Astrocyte of the hippocampus (primary cell): Measurements from ENCODE around the gene MRPL24.
A peak's percentile ranks its signal among the peaks of the same experiment; 100 is the strongest.

Experiments used
- DNase-seq: peaks from one replicate; pipeline ENCODE4 v3.0.0; 2011; ENCODE audit warnings: low read depth, low spot score

Gene MRPL24

DNA sequence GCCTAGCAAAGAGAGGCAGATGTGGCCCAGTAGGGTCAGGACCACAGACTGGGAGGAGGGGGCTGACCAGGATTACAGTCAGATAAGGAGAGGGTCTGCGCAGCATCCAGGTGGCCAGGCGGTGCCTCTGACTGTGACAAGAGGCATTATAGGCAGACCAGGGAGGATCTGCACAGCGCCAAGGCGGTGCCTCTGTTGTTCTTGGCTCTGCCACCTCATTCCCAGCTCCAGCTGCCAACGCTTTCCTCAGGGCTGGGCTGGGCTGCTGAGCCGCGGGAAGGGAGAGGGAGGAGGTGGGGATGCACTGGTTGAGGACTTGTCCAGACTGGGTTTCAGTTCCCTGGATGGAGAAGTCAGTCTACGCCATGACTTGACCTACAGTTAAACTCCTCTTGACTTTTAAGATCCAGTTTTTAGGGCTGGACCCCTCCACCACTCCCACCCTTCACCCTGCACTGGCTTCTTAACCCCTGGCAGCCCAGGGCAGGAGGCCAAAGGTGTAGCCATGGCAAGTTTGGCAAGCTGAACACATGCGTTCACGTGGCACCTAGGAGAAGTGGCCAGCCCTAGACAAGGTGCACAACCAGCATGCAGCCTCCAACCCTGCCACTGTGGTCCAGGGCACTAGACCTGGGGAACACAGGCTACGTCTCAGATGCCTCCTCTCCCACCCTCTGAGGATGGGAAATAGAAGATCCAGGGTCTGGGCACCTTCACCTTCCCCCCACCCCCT lies 31.0 kb downstream of the MRPL24 start:
- peak; percentile 88 for DNase-seq

DNA sequence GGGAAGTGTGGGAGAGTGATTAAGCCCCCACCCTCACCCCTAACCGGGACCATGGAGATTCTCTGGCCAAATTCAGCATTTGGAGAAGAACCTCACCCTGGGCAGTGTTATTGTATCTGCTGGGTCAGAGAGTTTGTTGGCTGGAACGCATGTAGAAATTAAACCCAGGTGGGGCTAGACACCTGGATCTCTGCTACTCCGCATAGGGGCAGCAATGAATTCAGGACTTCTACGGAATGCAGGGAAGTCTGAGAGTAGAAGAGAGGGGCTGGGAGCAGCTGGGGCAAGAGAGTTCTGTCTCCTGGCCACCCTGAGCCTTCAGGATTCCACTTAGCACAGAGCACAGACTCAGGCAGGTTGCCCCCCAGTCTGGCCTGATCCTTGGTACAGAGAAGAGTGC lies 31.9 kb downstream of the MRPL24 start:
- DNase-seq: no peak

DNA sequence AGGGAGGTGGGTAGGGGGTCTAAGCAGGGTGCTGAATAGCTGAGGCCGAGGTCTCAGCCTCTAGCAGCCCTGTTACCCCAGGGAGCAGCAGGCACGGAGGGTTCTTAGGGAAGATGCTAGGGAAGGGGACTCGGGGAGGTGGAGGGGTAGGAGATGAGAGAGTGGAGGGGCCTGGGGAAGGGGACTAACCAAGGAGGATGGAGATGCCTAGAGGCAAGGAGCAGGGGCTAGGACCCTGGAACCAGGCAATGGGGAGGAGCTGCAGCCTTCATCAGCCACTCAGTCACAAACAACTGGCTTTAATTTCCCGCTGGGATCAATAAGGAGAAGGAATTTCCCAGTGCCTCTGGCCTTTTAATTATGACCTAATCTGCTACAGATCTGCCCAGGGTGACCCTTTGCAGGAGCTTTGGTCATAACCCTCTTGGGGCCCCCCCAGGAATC lies 32.6 kb downstream of the MRPL24 start:
- no peak for DNase-seq

DNA sequence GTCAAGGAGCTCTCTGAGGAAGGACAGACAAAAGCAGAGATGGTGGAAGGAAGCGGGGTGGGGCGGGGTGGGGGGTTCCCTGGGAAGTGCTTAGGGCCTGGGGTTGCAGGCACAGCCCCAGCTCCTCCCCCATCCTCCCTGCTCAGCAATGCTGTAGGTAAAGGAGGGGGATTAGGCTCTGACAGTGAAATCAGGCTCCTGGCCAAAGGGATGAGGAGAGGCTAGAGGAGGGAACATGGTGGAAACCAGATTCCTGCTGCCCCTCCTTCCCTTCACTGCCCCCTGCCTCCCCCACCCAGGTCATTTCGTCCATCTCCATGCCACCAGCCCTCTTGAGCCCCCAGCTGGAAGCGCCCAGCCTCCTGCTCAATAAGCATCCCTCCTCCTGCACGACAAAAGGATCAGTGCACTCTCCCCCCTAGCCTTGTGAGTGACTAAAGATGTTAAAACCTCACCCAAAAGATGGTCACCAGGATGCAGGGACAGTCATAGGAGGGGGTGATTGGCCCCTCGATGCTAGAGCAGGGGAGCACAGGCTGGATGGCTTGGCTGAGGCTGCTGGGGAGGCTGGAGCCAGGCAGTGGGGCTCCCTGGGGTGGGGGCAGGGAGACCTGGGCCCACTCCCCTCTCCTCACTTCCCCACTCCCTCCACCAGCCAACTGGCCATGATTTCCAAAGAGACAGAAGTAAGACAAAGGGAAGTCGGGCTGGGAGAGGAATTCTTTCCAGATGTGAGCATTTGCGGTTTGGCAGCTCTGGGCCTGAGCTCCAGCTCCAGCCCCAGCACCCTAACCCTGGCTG lies 33.3 kb downstream of the MRPL24 start:
- no peak for DNase-seq

DNA sequence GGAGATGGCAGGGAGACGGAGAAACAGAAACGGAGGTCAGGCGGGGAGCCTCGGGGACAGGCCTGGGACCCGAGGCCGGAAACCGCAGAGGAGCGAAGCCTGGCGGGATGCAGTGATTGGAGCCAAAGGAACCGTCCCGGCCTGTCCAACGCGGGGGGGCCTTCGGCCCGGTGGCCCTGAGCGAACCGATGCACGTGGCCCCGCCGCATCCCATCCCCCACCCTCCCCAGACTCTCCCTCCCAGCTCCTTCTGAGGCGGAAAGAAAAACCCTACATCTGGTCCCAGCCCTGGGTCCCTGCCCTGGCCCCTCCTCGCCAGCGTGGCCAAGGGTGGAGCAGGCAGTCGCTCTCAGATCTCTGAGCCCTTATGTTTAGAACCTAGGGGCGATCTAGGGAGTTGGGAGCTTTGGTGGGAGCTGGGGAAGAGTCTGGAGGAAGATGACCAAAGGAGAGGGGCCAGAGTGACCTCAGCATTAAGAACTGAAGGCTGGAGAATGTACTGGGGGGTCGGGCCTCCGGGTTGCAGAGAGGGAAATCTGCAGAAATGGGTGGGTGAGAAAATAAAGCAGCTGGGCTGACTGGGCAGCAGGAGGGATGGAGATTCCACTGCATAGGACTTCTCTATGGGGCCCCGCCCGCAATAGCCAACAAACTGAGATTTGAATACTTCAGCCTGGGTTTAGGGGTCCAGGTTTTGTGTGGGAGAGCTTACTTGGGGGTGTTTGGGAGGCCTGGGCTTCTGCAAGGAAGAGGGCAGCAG lies 34.1 kb downstream of the MRPL24 start:
- DNase-seq: no peak

DNA sequence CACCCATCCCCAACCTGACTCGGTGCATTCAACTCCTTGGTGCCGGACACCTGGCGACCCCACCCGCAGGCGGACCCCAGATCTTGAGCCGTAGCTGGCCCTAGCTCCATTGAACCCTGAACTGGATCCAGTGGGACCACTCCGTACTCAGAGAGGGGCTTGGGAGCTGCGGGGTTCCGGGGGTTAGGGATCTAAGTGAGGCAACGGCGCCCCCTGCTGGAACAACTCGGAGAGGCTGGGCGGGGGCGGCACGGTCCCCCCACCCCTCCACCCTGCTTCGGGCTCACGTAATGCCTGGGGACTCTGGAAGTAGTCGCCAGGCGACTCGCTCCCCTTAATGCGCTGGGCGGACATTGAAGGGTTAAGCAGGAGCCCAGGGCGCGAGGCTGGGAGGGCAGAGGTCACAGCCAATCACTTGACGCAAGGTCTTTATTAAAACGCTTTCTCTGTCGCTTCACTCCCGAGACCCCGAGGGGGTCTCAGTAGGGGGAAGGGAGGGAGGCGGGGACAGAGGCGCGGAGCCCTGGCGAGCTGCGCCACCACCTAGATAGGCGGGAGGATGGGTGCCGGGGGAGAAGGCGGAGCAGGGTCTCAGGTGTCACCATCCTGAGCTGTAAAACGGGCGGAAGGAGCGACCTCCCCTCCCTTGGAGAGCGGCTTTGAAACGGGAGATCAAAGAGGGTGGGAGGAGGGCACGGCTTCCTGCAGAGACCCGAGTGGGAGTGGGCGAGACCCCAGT lies 34.8 kb downstream of the MRPL24 start:
- DNase-seq: peak; percentile 79

DNA sequence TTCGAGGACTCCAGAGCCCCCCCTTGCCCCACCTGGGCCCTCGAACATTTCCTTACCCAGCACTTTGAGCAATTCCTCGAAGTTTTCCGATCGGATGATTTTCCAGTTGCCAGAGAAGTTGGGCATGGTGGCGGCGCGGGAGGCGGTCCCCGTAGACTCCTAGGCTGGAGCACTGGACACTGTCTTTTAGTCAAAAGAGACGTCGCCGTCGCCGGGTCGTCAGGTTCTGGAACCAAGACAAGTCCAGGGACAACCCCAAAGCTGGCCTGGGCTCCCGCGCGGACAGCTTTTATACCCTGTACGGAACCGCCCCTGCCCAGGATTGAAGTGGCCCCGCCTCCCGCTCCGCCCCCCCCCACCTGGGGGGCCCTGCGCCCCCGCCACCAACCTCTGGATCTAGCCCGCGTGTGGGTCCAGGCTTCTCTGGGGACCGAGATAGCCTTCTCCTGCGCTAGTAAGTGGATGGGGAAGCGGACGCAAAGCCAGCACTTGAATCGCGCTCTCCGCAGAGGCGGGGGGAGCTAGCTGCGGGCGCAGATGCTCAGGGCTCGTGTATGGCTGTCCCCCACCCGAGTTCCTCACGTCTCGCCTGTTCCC lies 35.5 kb downstream of the MRPL24 start, which contains the start of gene CRABP2:
CRABP2 (minus strand) TSS at position 263 of the 597 bp plus-strand sequence; CDS start at position 126, 137 bp downstream.
- peak; percentile 50 for DNase-seq

DNA sequence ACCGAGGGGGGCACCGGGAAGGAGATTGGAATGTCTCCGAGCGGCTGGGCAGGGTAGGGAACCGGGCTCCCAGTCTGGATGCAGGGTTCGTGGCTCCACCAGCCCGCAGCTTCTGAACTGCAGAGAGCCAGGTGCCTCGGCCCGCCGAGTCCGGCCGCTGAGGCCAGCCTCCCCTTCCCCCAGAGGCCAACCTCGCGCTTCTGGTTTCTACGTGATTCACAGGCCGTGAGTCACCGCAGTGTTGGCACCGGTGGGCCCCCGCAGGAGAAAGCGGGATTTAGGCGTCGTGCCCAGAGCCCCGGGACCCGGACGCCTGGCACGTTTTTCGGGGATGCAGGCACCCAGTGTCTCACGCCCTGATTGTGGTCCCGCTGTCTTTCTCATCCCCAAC lies 36.0 kb downstream of the MRPL24 start:
- DNase-seq: peak; percentile 85

DNA sequence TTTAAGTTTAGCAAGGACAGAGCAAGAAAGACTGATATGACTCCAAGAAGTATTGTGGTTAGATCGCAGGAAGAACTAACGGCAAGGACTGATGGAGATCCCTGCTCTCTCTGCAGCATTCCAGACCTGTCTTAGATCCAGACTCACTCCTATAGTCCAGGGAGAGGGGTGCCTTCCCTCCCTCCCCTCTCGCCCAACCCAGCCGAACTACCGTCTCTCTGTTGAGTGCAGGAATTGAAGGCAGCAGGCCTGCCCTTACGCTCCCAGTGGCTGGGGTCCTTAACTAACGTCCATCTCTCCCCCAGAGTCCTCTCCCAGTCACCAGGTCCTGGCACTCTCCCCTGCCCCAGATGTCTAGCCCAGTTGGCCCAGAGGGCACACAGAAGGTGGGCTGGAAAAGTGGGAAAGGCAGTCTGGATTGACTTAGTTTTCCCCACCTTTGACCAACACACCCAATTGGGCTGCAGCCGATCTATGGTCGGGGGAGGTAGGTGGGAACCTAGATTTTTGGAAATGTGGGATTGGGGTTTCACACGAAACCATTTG lies 36.6 kb downstream of the MRPL24 start:
- no peak for DNase-seq

DNA sequence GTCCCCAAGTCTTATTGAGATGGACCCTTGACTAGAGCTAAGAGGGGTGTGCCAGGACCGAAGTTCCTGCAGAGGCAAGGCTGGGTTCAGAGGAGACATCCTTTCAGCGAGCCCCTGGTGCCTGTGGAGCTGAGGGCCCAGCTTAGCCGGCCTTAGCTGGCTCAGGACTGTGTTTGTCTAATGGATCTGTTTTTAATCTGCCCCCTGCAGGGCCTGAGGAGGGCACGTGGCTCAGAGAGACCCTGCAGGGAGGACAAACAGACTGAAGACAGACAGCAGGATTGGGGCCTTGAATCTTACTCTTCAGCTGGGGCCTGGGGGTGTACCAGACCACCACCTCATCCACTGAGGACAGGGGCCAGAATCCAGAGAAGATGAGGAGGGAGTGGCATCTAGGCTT lies 37.1 kb downstream of the MRPL24 start:
- no peak for DNase-seq

DNA sequence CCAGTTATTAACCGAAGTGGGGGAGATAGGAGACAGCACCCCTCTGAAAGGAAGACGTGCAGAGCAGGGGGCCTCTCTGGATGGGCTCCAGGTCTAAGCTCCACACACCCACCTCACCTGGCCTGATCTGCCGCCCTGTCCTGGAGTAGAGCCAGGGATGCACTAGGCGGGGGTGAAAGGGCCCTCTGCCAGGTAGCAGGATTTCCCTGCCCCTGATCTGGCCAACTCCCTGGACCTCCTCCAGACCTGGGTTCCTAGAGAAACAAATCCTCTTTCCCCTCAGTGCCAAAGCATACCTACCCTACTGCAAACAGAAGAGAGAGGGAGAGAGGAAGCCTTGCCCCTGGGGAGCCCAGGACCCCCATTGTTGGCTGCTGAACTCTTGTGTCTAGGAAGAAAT lies 37.6 kb downstream of the MRPL24 start:
- DNase-seq: no peak

DNA sequence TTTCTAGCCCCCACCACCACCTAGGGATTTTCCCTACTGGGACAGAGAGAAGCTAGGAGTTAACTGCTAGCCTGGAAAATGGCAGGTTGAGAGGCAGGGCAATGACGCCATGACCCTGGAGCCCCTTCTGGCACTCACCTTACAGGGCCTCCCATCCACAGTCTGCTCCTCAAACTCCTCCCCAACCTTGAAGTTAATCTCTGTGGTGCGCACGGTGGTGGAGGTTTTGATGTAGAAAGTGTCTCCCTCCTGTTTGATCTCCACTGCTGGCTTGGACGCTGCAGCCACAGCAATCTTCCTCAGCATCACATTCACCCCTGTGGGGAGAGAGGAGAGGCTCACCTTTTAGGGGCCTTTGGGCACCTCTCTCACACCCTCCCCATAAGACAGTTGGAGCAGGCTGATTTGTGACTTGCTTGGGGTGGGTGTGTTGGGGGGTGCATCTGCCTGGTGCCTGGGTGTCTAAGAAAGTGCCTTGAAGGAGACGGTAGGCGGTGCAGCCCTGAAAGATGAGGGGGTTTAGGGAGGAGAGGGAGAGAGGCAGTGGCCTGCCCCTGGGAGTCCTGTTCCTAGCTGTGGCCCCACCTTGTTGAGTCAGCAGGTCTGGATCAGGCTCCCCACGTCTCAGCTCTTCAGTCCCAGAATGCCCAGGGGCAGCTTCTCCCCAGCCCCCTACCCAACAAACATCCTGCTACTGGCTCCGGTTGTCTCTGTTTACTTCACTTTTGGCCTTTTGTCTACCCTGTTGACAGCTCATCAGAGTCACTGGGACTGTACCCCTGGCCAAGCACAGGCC lies 40.0 kb downstream of the MRPL24 start:
- no peak for DNase-seq

DNA sequence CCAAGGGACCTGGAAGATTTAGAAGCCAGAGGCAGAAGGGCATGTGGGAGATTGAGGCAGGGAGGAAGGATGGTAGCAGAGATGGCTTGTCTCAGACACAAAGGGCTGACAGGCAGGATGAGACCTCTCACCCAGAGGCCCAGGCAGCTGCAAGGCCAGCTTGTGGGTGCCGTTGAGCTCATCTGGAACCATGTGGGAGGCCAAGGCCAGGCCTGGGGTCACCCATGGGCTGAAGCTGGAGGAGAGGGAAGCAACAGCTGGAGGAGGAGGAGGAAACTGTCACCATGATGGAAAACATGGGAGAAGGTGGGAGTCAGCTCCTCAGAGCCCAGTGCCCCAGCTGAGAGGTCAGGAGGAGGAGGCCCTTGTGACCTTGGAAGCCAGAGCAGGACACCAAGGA lies 41.9 kb downstream of the MRPL24 start:
- no peak for DNase-seq

DNA sequence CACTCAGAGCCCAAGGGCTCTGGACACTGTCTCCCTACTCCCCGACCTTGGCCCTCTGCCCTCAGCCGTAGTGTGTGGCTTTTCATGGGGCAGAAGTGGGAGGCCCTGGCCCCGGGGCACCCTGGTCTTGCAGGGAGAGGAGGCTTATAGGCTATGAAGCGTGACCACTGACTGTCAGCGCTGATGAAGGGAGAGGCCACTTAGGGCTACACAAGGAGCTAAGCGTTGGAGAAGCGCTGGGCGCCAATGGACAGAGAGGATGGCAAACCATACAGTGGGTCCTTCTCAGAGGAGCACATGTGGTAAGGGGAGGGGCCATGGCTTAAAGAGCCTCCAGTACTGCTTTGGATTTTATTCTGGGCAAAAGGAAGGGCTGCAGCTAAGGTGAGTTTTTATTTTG lies 43.4 kb downstream of the MRPL24 start:
- DNase-seq: no peak

DNA sequence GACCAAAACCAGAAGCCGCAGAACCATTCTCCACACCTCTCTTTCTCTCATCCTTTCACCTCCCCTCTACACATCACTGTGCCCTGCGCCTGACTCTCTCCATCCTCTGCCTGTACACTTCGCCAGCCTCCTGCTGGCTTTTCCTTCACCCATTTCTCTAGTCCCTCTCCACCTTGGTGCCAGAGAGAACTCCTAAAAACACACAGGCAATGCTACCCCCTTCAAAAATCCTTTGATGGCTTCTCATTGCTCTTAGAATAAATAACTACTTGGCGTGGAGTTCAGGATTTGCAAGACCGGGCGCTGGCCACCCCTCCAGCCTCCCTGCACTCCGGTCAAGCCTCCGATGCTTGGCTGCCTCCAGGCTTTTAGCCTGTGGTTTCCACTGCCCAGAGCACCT lies 44.1 kb downstream of the MRPL24 start:
- DNase-seq: no peak

DNA sequence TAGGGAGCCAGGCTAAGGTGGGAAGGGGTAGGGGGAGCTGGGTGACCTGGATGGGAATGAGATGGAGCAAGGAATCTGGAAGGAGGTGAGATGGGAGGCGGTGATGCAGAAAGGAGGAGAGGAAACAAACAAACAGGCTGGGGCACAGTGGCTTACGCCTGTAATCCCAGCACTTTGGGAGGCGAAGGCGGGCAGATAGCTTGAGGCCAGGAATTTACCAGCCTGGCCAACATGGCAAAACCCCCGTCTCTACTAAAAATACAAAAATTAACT lies 46.3 kb downstream of the MRPL24 start:
- DNase-seq: no peak

DNA sequence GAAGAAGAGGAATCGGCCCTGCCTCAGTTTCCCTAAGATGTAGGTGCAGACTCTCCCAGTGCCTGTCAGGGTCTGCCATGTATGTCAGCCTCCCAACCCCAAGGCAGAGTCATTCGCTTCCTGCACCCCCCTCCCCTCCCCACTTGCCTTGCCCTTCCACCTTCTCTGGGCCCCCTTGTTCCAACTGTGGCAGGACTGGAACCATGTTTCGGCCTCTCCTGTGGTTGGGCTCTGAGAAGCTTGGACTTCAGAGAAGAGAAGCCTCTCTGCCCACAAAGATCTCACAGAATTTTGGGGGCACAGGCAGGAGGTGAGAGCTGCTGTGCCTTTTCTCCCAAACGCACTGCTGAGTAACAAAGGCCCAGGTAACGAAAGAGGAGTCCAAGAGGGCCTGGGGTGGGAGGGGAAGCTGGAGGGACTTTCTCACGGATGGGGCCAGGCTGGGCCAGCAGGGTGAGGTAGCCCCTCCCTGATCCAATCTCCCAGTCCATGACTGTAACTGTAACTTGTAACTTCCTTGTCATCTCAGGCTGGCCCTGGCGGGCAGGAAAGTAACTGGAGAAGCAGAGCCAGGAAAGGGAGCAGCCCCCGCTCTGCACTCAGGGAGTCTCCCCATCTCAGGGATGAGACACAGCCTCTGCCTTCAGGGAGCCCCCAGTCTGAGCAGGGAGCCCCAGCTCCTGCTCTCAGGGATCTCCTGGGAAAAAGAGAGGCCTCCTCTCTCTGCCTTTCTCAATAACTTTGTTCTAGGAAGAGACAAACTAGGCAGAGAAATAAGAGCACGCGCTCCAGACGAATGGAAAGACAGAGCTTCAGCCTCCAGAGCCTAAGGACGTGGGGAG lies 46.8 kb downstream of the MRPL24 start:
- DNase-seq: no peak

DNA sequence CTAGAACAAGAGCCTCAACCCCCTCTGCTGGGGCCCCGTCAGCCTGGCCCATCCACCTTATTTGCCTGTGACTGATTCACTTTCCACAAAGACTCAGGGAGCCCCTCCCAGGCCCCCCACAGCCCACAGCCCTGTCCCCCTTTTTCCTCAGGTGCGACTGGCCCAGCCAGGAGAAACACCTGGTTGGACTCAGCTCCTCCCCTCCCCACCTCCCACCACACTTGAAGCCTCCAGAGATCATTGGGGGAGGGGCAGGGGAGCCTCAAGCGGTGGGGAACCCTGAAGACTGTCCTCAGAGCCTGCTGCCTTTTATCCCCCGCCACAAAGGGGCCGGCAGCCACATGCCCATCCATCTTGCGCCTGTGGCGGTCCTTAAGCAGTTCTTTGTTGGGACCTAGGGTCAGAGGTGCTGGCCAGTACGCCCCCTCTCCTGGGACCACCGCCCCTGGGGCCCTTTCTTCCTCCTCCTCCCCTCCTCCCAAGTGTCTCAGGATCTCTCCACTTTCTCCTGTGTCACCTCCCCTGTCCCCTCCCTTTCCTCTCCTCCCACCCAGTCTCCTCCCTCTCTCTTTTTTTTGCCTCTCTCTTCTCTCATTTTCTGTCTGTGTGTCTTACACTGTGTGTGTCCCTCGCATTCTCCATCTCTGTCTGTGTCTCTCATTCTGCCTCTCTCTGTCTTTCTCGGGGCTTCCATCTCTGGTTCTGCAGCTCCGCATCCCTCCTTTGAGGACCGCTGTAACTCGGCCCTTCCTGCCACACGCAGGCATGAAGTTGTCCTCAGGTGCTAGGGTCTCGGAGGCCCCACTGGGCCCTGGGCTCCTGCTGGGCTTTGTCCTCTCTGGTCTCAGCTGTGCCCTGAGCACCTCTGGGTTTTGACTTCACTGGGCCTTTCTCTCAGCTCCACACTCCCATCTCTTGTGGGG lies 47.7 kb downstream of the MRPL24 start:
- peak; percentile 63 for DNase-seq
